Muscle of arm (tissue), 12 donors: Measurements from ENCODE around the gene SHC2. TPM values are rescaled to one million over a fixed set of nuclear protein-coding genes. Genes with fewer than 3 reads are reported as not detected.
"Not testable (repeated sequence)": the region's sequence is repeated elsewhere in the genome, so short reads cannot be mapped to it uniquely, and the experiment has no call there.

Experiments
- DNase-seq: peaks from one replicate; pipeline ENCODE4 v3.0.0-alpha.2; 2013
- polyA plus RNA-seq, 12 donors: library from polyadenylated mRNA; unstranded; fragments of 120-200 nt; gene quantifications; one replicate each; pipeline ENCODE4 v1.2.1, GENCODE V29; 2013; ENCODE audit not compliant: insufficient read length in 12 of 12

Gene SHC2
- polyA plus RNA-seq, 12 donors, result 19.9 to 49.3 (median 27.0) TPM; not detected in 1

DNA sequence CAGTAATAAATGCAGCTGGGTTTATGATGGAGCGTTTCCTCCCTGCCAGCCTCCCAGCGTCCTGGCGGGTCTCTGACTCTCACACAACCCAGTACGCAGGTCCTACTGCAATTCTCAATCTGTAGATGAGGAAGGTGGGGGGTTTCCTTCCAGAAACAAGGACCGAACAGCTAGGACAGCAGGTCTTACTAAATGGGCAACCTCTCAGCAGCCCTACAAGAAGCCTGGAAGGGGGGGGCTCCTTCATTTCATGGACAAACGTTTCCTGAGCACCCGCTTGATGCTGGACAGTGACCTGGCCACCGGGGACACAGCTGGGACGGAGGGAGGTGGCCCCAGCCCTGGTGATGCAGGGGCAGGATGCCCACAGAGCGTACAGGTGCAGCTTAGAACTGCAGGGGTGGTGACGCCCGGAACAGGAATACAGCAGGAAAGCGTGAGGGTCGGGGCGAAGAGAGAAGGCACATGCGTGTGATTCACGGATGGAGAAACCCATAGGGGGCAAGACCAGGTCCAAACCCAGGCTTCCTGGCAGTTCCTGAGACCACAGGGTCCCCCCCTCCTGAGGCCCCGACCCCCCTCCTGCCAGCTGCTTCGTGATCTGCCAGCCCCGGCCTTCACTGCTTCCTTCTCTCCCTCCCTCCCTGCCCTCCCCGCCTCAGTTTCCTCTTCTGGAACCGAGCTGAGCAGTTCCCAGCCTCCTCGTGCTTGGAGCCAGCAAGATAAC lies 51.2 kb downstream of the SHC2 start:
- no peak for DNase-seq

DNA sequence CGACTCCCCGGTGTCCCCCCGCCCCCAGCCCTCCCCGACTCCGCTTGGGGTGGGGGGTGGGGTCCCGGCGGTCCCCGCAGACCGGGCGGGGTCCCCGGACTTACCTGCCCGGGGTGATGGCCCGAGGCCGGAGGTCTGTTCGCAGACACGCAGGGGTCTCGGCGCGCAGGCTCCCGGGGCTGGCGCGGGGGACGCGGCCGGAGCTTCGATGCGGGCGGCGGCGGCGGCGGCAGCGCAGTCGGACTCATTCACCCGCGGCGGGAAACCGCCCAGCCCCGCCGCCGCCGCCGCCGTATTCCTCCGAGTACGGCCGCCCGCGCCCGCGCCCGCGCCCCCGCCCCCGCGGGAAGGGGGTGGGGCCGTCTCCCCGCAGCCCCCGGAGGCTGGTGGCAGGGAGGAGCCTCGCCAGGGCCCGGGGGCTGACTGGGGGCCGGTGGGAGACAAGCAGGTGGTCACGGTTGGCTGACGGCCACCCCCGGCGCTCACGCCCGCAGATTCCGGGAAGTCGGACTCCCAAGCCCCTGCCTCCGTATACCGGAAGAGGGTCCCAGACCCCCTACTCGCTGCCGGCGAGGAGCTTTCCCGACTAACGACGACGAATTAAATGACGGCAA lies 51.8 kb downstream of the SHC2 start, which contains the start of gene C2CD4C:
Gene C2CD4C (minus strand): TSS at position 246 of the 614 bp plus-strand sequence. CDS start 786 bp downstream, outside the sequence.
- no peak for DNase-seq

DNA sequence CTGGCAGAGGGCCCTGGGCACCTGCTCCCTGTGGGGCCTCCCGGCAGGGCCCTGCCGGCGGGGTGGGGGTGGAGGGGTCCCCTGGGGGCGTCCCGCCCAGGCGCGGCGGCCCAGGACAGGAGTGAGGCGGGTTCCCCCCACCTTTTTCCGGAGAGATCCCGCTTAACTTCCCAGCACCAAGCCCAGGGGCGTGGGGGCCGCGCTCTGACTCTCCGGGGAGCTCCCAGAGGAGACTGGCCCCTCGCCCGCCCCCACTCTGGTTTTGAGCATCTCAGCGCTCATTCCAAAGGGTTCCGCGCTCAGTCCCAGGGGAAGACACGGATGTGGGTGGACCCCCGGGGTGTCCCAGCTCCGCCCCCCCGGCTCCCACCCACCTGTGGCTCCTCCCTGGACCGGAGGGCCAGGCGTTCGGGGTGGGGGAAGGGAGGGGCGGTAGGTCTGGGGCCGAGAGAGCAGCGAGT lies 52.4 kb downstream of the SHC2 start:
- DNase-seq, result no peak

- no peak for DNase-seq
Measured at GRCh38 chr19:407511-408440, 53.1 kb downstream of the SHC2 start.

- no peak for DNase-seq
Measured at GRCh38 chr19:406971-407510, 53.8 kb downstream of the SHC2 start.

DNA sequence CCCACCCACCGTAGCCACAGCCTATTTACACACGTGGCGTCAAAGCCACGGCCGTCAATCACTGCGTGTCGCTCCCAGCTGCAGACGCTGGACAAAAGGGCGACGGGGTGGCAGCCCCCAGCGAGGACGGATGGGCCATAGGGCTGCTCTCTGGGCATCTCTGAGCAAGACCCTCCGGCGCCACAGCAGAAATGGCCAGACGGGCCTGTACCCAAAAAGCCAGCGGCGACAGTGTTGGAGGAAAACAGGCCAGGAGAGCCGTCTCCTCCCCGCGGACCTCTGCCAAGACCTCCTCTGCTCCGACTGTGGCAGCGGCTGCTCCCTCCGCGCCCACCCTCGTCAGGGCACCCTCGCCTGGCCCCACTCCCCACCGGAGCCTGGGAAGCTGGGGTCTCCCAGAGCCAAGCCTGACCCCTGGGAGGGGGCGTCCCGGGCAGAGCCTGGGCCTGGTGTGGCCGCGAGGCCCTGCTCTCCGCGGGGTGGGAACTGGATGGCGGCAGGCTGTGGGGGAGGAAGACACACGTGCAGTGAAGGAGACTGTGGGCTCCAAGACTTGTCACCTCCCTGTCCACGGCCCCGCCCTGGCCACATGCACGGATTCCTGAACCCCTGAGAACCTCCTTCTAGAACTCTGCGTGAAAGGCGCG lies 54.6 kb downstream of the SHC2 start:
- no peak for DNase-seq

- no peak for DNase-seq
Measured at GRCh38 chr19:405121-405965, 55.5 kb downstream of the SHC2 start.

DNA sequence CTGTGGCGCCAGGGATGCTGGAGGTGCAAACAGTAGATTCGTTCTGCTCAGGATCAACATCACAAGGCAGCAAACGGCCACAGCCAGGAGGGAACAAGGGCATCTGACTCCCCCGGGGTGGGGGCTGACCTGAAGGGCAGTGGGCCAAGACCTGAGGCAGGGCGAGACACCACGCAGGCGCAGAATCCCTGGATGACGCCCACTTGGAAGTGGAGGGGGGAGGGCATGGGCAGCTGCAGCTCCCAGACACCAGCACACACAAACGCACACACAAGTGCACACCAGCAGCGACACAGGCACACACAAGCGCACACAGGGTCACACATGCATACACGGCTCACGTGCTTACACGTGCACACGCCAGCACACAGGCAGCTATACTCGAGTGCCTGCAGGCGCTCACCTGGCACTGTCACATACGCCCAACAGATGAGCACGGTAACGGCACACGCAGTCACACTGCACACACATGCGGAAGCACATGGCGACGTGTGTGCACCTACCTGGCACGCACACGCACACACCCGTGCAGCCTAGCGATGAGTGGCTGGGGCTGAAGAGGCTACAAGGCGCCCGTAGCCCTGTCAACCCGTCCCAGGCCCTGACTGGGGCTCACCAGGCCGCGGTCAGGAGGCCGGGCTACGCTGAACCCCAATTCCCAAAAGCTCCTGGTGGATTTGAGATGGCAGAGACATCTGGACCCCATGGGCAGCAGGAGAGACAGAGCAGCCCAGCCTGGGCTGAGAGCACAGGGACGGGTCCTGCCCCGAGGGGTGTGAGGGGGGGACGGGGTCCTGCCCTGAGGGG lies 57.4 kb downstream of the SHC2 start:
- no peak for DNase-seq

- no peak for DNase-seq
Measured at GRCh38 chr19:402786-403185, 58.0 kb downstream of the SHC2 start.

GRCh38 chr19:401866-402511 lies 58.8 kb downstream of the SHC2 start:
- DNase-seq, result no peak

DNA sequence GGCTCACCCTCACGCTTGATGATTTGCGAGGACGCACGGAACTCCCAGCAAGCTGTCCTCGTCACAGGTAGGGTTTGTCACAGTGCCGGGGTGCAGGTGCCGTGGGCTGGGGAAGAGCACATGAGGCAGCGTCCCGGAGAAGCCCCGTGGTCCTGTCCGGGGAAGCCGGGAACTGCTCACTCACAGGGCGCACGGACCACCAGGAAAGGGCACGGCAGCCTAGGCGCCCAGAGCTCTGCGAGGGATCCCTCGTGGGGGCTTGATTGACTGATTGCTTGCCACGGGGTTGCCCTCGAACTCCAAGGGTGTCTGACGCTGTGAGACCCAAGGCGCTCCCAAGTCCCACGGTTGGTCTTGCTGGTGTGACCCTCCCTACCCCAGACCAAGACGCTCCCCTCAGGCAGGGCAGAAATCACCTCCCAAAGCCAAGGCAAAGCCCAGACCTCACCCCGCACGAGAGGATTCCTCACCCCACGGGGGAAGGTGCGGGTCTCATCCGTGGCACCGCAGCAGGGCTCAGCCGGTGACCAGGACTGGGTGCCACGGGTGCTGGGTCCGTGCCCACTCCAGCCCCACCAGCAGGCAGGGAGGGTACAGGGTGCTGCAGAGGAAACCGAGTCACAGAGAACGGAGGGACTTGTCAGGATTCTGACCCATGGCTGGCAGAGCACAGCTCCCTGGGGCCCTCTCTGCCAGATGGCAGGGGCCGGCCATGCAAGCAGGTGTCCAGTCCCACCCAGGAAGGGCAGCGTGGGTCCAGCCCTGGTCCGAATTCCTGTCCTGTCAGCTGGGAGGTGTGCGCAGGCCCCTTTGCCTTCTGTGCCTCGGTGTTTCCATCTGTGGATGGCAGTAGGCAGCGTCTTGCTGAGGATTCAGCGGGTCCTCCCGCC lies 59.6 kb downstream of the SHC2 start:
- no peak for DNase-seq

- no peak for DNase-seq
Measured at GRCh38 chr19:399370-399769, 61.5 kb downstream of the SHC2 start.

- DNase-seq, result no peak
Measured at GRCh38 chr19:398719-399118, 62.1 kb downstream of the SHC2 start.

DNA sequence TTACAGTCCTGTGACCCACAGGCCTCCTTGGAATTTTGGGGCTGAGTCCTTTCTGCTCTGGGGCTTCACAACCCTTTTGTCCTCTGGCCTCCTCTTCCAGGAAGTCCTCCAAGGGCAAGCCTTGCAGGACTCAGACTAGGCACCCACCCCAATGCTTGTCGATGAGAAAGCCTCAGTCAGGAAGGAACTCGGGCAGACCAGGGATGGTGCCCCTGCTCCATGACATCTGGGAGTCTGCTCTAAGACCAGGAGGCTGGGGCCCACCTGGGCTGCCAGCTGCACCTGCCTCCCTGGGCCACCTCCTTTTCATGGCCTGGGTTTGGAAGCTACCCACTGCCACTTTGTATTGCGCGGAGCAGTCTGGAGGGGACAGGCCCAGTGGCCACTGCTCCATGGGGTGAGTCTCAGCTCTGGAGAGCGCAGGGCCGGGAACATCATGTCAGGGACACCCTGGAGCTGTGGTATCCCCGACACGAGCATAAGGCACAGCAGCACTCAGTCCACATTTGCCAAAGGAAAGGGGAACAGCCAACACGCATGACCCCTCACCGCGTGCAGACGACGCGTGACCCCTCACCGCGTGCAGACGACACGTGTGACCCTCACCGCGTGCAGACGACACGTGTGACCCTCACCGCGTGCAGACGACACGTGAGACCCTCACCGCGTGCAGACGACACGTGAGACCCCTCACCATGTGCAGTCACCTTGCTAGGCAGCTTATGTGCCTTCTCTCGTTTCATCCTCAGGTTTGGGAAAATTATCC lies 62.7 kb downstream of the SHC2 start:
- no peak for DNase-seq

DNA sequence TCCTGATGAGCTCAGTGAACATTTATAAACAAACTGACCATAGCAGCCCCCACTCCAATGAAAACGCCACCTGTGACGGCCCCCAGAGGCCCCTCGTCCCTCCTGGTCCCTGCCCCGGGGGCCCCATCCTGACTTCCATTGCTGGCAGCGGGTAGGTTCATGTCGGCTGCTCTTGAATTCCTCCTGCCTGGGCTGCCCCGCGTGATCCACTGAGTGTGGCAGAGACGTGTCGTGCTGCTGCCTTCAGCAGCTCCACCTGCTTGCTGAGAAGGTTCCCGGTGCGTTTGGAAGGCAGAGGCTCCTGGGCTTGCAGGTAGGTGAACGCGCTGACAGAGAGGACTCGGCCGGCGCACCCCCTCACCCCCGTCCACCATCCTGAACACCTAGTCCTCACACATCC lies 63.5 kb downstream of the SHC2 start:
- no peak for DNase-seq

GRCh38 chr19:395467-395866 lies 65.4 kb downstream of the SHC2 start:
- no peak for DNase-seq

GRCh38 chr19:394857-395256 lies 66.0 kb downstream of the SHC2 start:
- DNase-seq, result not testable (repeated sequence)
